ENCODE measurements around the gene PTPN4. TPM values are rescaled to one million over a fixed set of nuclear protein-coding genes. Genes with fewer than 3 reads are reported as not detected.

The PTPN4 gene
- total RNA-seq, 1 donor from 2014 or later, result 45.4 TPM

DNA sequence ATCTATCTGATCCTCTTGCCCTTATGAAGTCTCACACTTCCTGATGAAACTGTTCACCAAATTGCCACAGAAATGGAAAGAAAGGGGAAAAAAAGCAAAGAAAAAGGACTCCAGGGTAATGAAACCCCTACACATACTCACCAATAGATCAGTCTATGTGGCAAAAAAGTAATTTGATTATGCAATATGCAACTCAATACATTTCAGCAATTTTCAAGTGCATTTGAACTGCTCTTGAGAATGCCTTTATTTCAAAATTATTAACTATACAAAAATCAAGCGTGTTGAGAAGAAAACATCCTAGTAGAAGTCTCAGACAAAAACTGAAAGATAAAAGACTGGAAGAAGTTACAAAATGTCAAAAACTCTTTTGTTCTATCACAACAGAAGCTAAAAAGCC is 32.2 kb upstream of the PTPN4 start:
- H3K4me1 ChIP-seq, result no peaks in the 10 kb centered on the region
- no peak for DNase-seq
- no peaks in the 10 kb centered on the region for H3K36me3 ChIP-seq
- no peak overlapping the region for H3K27ac ChIP-seq (replicated peaks)
- H3K9me3 ChIP-seq (replicated peaks), result no peaks in the 10 kb centered on the region
- no peaks in the 10 kb centered on the region for H3K27me3 ChIP-seq (ENCODE audit: low read depth)
- intact Hi-C loops (cut with micrococcal nuclease), result no loop called here
- no peak for TF ChIP-seq CTCF (IDR thresholded peaks at IDR 0.05; ENCODE audit: borderline replicate concordance)
- no peak overlapping the region for H3K4me3 ChIP-seq

DNA sequence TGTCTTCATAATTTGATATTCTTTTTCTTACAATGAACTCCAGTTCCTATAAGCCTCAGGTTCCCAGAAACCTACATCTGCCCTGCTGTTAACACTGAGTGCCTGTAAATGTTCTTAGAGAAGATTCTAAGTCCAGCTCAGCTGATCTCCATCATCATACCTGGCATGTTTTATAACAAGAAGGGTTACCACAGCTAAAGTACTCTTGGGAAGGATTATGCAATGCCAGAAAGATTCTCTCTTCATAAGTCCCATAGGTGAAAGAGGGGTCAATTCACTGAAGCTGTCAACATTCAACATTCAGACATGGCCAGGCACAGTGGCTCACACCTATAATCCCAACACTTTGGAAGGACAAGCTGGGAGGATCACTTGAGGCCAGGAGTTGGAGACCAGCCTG is 31.3 kb upstream of the PTPN4 start:
- no peaks in the 10 kb centered on the region for H3K36me3 ChIP-seq
- no peaks in the 10 kb centered on the region for H3K4me1 ChIP-seq
- H3K9me3 ChIP-seq (replicated peaks), result no peaks in the 10 kb centered on the region
- H3K4me3 ChIP-seq, result no peak overlapping the region
- intact Hi-C loops (cut with micrococcal nuclease), result no loop called here
- DNase-seq, result no peak
- TF ChIP-seq CTCF (IDR thresholded peaks at IDR 0.05; ENCODE audit: borderline replicate concordance), result no peak
- H3K27ac ChIP-seq (replicated peaks), result no peak overlapping the region
- H3K27me3 ChIP-seq (ENCODE audit: low read depth), result no peaks in the 10 kb centered on the region

- Histone ChIP-seq H3K36me3 (no peaks in the 10 kb centered on the region), H3K27ac (replicated peaks) (no peak overlapping the region), H3K27me3 (ENCODE audit: low read depth) (no peaks in the 10 kb centered on the region), H3K4me3 (no peak overlapping the region), H3K4me1 (peaks cover 10% of the 10 kb centered on the region), H3K9me3 (replicated peaks) (no peaks in the 10 kb centered on the region)
- no peak for DNase-seq
- intact Hi-C loops (cut with micrococcal nuclease), result no loop called here
- TF ChIP-seq CTCF (IDR thresholded peaks at IDR 0.05; ENCODE audit: borderline replicate concordance), result no peak
Observed at GRCh38 chr2:119730671-119731177, 29.0 kb upstream of the PTPN4 start.

DNA sequence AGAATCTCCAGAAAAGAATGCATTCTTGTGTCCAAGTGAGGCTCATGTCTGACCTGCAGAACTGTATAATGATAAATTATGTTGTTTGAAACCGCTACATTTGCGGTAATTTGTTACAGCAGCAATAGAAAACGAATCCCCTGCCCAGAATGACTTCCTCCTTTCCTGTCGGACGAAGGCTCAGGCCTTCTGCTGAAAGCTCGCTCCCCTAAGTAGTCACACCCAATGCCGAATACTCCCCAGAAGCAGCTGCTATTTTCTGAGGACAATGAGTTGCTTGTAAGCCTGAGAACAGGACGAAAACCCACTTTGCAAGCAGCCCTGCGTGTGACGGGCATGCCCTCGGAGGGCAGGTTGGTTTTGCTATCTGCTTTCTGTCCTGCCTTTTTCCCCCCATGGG is 27.7 kb upstream of the PTPN4 start:
- H3K4me3 ChIP-seq, result no peak overlapping the region
- TF ChIP-seq CTCF (IDR thresholded peaks at IDR 0.05; ENCODE audit: borderline replicate concordance), result no peak
- no peaks in the 10 kb centered on the region for H3K9me3 ChIP-seq (replicated peaks)
- no peak overlapping the region for H3K27ac ChIP-seq (replicated peaks)
- H3K36me3 ChIP-seq, result no peaks in the 10 kb centered on the region
- intact Hi-C loops (cut with micrococcal nuclease), result no loop called here
- H3K4me1 ChIP-seq, result peaks cover 10% of the 10 kb centered on the region
- no peak for DNase-seq
- H3K27me3 ChIP-seq (ENCODE audit: low read depth), result no peaks in the 10 kb centered on the region

DNA sequence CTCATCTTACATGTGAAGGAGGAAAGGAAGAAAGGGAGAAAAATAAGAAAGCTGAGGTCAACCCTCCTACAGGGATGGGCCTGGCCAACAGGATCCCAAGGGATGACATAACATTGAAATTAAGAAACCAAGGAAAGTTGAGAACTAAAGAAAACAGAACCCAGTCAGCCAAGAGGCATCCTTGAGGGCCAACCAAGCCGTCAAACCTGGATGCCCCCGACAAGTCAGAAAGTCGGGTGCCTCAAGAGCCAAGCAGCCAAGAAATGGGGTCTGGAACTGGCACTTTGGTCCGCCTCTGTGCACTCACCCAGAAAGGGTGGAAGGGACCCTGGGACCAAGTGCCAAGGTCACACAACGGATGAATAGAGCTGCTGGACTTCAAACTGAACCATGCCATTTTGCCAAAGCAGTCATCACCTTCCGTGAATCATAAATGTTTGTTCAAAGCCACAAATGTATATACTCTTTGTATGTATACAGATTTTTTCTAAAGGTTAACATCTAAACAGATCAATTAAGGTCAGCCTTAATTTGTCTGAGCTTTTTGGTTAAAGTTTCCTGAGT is 27.0 kb upstream of the PTPN4 start:
- intact Hi-C loops (cut with micrococcal nuclease), result no loop called here
- H3K4me1 ChIP-seq, result peaks cover 10% of the 10 kb centered on the region

More for the DNA sequence above, 27.0 kb upstream of the PTPN4 start:
- Histone ChIP-seq H3K27me3 (ENCODE audit: low read depth) (no peaks in the 10 kb centered on the region), H3K4me3 (no peak overlapping the region), H3K9me3 (replicated peaks) (no peaks in the 10 kb centered on the region), H3K36me3 (no peaks in the 10 kb centered on the region), H3K27ac (replicated peaks) (no peak overlapping the region)
- no peak for TF ChIP-seq CTCF (IDR thresholded peaks at IDR 0.05; ENCODE audit: borderline replicate concordance)
- no peak for DNase-seq
